WTC11 (cell line): ENCODE data around the gene LY9. TPM values are rescaled to one million over a fixed set of nuclear protein-coding genes. Genes with fewer than 3 reads are reported as not detected.

Experiments used
- ATAC-seq: fragments of 200-7000 bp; cut with Tn5 transposase; 2 replicates; pipeline ENCODE4 v1.10.0; 2021; ENCODE audit warnings: mild to moderate bottlenecking, moderate library complexity
- CTCF ChIA-PET: fragments of 300-600 bp; sonication (Branson Sonifier 250); formaldehyde crosslinking; loops from one replicate; lab custom pipeline; 2021; ENCODE audit warnings: antibody characterized with exemption; lab: Charles Lee
- POLR2A ChIA-PET: fragments of 350-600 bp; sonication (Branson Sonifier 250); formaldehyde crosslinking; loops from one replicate; lab custom pipeline; 2021; ENCODE audit warnings: antibody characterized with exemption; lab: Charles Lee
- DNase-seq: peaks from one replicate; pipeline ENCODE4 v3.0.0; 2021; ENCODE audit warnings: low spot score
- H3K27ac Mint-ChIP-seq: 2 replicates; pipeline ENCODE4 v1.8.0; 2021; ENCODE audit warnings: mixed read lengths
- H3K27me3 Mint-ChIP-seq: 2 replicates; pipeline ENCODE4 v1.8.0; 2021; ENCODE audit warnings: low read depth, mild to moderate bottlenecking, moderate library complexity, mixed read lengths
- H3K36me3 Mint-ChIP-seq: 2 replicates; pipeline ENCODE4 v1.8.0; 2021; ENCODE audit warnings: mixed read lengths
- H3K4me1 Mint-ChIP-seq: 2 replicates; pipeline ENCODE4 v1.8.0; 2022; ENCODE audit warnings: mixed read lengths
- H3K4me3 Mint-ChIP-seq: 2 replicates; pipeline ENCODE4 v1.8.0; 2021; ENCODE audit warnings: mild to moderate bottlenecking, moderate library complexity, mixed read lengths
- H3K9me3 Mint-ChIP-seq: 2 replicates; pipeline ENCODE4 v1.8.0; 2021; ENCODE audit warnings: mixed read lengths
- E2F5 ChIP-seq: sonication (generic); formaldehyde crosslinking; IDR thresholded peaks from 2 replicates; pipeline ENCODE4 v1.8.1; 2022; ENCODE audit warnings: mild to moderate bottlenecking, moderate library complexity, missing genetic modification reagents
- FOXK1 ChIP-seq: sonication (generic); formaldehyde crosslinking; IDR thresholded peaks from 2 replicates; pipeline ENCODE4 v1.8.0; 2022; ENCODE audit warnings: mild to moderate bottlenecking, moderate library complexity, missing genetic modification reagents
- FOXP4 ChIP-seq: sonication (generic); formaldehyde crosslinking; IDR thresholded peaks from 2 replicates; pipeline ENCODE4 v1.8.0; 2022; ENCODE audit warnings: mild to moderate bottlenecking, missing genetic modification reagents
- MAX ChIP-seq: sonication (generic); formaldehyde crosslinking; IDR thresholded peaks from 2 replicates; pipeline ENCODE4 v1.8.0; 2022; ENCODE audit warnings: mild to moderate bottlenecking, missing genetic modification reagents
- MXD4 ChIP-seq: fragments of 250-450 bp; sonication (Bioruptor Pico); IDR thresholded peaks from 2 replicates; pipeline ENCODE4 v1.8.0; 2021; ENCODE audit warnings: mild to moderate bottlenecking, moderate library complexity, borderline replicate concordance
- NFYB ChIP-seq: sonication (generic); formaldehyde crosslinking; conservative IDR thresholded peaks from 2 replicates; pipeline ENCODE4 v1.8.0; 2022; ENCODE audit warnings: low read depth, missing genetic modification reagents
- NR1H2 ChIP-seq: sonication (generic); formaldehyde crosslinking; IDR thresholded peaks from 2 replicates; pipeline ENCODE4 v1.9.0; 2021; ENCODE audit warnings: mild to moderate bottlenecking, moderate library complexity, missing genetic modification reagents
- NR2C2 ChIP-seq: sonication (generic); formaldehyde crosslinking; IDR thresholded peaks from 2 replicates; pipeline ENCODE4 v1.8.0; 2022; ENCODE audit warnings: mild to moderate bottlenecking, missing genetic modification reagents
- RORB ChIP-seq: fragments of 250-450 bp; sonication (Bioruptor Pico); IDR thresholded peaks from 2 replicates; pipeline ENCODE4 v1.9.0; 2021; ENCODE audit warnings: mild to moderate bottlenecking
- STAT6 ChIP-seq: sonication (generic); formaldehyde crosslinking; conservative IDR thresholded peaks from 2 replicates; pipeline ENCODE4 v1.8.1; 2023; ENCODE audit warnings: mild to moderate bottlenecking, low read depth, missing genetic modification reagents, moderate library complexity
- total RNA-seq: library from RNA; stranded (reverse); gene quantifications from 3 replicates; pipeline ENCODE4 v1.2.3, GENCODE V29; 2021
- TF ChIP-seq, protein P1 (sequence below): sonication (generic); formaldehyde crosslinking; IDR thresholded peaks from 2 replicates; pipeline ENCODE4 v1.8.1; 2022; ENCODE audit warnings: missing genetic modification reagents, borderline replicate concordance
- TF ChIP-seq, protein P2 (sequence below): sonication (generic); formaldehyde crosslinking; IDR thresholded peaks from 2 replicates; pipeline ENCODE4 v1.8.0; 2022; ENCODE audit warnings: missing genetic modification reagents

The LY9 gene
- total RNA-seq, 1 experiment from 2014 or later = not detected

- TF ChIP-seq MAX (CRISPR knock-in tag) = no peak
- TF ChIP-seq MXD4 (CRISPR knock-in tag) = no peak
- TF ChIP-seq, all 79 proteins: peak for 0
Measured at GRCh38 chr1:160773093-160773492, 22.9 kb upstream of the LY9 start (continued).

- POLR2A ChIA-PET = no interaction called here
- Mint-ChIP-seq H3K4me3 (no peak overlapping the region), H3K9me3 (peaks cover 10% of the 10 kb centered on the region), H3K27ac (no peak overlapping the region), H3K4me1 (peaks cover 12% of the 10 kb centered on the region), H3K27me3 (no peaks in the 10 kb centered on the region; the same call in none of the 2 replicates), H3K36me3 (no peaks in the 10 kb centered on the region)
- no peak for DNase-seq
- CTCF ChIA-PET = interaction anchor here (1.4 to 2.7 kb wide), 4 partner anchors 27 to 179 kb away, joined by 3 to 17 read pairs (median 10); no protein-coding TSS in a partner anchor
- no peak for ATAC-seq
- TF ChIP-seq NR1H2 = no peak
- no peak for TF ChIP-seq FOXP4 (CRISPR knock-in tag)
- TF ChIP-seq RORB (CRISPR knock-in tag) = no peak
- TF ChIP-seq, protein P1, sequence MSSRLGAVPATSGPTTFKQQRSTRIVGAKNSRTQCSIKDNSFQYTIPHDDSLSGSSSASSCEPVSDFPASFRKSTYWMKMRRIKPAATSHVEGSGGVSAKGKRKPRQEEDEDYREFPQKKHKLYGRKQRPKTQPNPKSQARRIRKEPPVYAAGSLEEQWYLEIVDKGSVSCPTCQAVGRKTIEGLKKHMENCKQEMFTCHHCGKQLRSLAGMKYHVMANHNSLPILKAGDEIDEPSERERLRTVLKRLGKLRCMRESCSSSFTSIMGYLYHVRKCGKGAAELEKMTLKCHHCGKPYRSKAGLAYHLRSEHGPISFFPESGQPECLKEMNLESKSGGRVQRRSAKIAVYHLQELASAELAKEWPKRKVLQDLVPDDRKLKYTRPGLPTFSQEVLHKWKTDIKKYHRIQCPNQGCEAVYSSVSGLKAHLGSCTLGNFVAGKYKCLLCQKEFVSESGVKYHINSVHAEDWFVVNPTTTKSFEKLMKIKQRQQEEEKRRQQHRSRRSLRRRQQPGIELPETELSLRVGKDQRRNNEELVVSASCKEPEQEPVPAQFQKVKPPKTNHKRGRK (CRISPR knock-in tag) = no peak
Measured at GRCh38 chr1:160774886-160775719, 20.9 kb upstream of the LY9 start.

- ChIA-PET POLR2A (no interaction called here), CTCF (interaction anchor here (1.7 to 5.3 kb wide), 8 partner anchors 7 to 178 kb away, joined by 8 to 85 read pairs (median 15); no protein-coding TSS in a partner anchor)
- peaks cover 12% of the 10 kb centered on the region for H3K9me3 Mint-ChIP-seq
- ATAC-seq (no peak), DNase-seq (no peak)
- H3K36me3 Mint-ChIP-seq = no peaks in the 10 kb centered on the region
- no peaks in the 10 kb centered on the region; the same call in none of the 2 replicates for H3K27me3 Mint-ChIP-seq
- TF ChIP-seq NR2C2 (CRISPR knock-in tag) (no peak), FOXK1 (CRISPR knock-in tag) (no peak), STAT6 (CRISPR knock-in tag) (no peak), E2F5 (no peak), NFYB (CRISPR knock-in tag) (no peak)
- TF ChIP-seq, protein P2, sequence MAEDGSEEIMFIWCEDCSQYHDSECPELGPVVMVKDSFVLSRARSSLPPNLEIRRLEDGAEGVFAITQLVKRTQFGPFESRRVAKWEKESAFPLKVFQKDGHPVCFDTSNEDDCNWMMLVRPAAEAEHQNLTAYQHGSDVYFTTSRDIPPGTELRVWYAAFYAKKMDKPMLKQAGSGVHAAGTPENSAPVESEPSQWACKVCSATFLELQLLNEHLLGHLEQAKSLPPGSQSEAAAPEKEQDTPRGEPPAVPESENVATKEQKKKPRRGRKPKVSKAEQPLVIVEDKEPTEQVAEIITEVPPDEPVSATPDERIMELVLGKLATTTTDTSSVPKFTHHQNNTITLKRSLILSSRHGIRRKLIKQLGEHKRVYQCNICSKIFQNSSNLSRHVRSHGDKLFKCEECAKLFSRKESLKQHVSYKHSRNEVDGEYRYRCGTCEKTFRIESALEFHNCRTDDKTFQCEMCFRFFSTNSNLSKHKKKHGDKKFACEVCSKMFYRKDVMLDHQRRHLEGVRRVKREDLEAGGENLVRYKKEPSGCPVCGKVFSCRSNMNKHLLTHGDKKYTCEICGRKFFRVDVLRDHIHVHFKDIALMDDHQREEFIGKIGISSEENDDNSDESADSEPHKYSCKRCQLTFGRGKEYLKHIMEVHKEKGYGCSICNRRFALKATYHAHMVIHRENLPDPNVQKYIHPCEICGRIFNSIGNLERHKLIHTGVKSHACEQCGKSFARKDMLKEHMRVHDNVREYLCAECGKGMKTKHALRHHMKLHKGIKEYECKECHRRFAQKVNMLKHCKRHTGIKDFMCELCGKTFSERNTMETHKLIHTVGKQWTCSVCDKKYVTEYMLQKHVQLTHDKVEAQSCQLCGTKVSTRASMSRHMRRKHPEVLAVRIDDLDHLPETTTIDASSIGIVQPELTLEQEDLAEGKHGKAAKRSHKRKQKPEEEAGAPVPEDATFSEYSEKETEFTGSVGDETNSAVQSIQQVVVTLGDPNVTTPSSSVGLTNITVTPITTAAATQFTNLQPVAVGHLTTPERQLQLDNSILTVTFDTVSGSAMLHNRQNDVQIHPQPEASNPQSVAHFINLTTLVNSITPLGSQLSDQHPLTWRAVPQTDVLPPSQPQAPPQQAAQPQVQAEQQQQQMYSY (CRISPR knock-in tag) = no peak
- peaks cover 12% of the 10 kb centered on the region for H3K4me1 Mint-ChIP-seq
- H3K4me3 Mint-ChIP-seq = no peak overlapping the region
- H3K27ac Mint-ChIP-seq = no peak overlapping the region
Measured at GRCh38 chr1:160776178-160776577, 19.8 kb upstream of the LY9 start.
